HG03457 (cell line): Measurements from ENCODE around the gene ZNG1A.
A peak's percentile ranks its signal among the peaks of the same experiment; 100 is the strongest.
"Not testable (repeated sequence)": the region's sequence is repeated elsewhere in the genome, so short reads cannot be mapped to it uniquely, and the experiment has no call there.

Experiments
- ATAC-seq: cut with Tn5 transposase; IDR thresholded peaks from one replicate; pipeline ENCODE4 v1.9.1; 2021; ENCODE audit warnings: moderate number of reproducible peaks; ENCODE audit not compliant: unreplicated experiment

Gene ZNG1A

DNA sequence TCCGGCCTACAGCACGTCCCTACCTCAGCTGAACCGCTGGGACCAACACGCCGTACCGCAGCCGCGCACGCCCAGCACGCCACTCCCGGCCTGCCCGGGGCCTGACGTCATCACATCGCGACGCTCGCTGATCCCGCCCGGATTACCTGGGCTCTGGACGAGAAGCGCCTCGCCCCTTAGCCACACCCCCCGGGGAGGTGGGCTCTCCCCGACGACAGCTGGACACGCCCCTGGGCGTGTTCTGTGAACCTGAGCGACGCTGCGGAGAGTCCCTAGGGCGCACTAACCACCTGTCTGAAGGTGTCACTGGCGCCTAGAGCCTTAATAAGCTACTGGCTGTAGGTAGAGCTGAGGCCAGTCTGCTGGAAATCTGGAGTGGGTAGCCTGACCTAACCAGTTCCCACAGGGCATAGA, at the start of gene ZNG1A:
Gene ZNG1A, minus strand, starts transcription at position 87 of the 414 bp plus-strand sequence. CDS start 87 bp downstream, outside the sequence.
- not testable (repeated sequence) for ATAC-seq

GRCh38 chr9:227860-228259, 49.0 kb upstream of the ZNG1A start:
- ATAC-seq = no peak

DNA sequence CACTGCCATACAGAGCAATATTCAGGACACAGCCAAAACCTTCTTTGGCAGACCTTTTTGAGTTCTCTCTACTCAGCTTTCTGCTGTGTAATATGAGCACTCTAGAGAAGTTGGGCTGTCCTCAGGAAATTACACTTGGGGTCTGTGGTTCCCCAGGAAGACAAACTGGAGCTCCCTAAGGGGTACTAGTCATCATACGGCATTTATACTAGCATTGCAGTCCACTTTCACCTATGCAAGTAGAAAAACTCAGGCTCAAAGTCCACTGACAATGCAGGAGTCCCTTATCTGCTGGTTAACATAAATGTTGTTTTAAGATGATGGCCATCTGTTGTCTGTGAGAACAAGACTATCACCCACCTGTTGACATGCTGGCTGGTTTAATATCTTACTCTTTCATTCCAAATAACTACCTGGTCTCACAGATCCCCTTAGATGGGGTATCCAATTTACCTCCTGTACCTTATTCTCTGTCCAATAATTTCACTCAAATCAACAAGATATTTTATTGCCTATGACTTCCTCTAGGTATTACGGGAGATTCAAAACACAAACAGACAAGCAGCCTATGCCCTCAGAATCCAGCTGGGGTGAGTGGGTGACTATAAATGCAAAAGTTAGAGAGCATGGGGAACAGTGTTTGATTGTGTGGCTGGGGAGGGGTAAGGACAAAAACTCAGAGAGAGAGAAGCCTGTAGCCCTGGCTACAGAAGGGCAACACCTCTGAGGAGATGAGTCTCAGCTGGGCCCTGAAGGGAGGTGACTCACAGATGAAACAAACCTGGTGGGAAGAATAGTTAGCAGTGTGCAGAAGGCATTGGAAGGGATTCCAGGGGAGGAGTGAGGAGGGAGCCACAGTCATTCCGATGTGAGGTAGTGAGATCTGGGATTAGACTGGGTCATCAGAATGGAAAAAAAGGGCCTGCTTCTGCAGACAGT, 46.0 kb upstream of the ZNG1A start:
- no peak for ATAC-seq

DNA sequence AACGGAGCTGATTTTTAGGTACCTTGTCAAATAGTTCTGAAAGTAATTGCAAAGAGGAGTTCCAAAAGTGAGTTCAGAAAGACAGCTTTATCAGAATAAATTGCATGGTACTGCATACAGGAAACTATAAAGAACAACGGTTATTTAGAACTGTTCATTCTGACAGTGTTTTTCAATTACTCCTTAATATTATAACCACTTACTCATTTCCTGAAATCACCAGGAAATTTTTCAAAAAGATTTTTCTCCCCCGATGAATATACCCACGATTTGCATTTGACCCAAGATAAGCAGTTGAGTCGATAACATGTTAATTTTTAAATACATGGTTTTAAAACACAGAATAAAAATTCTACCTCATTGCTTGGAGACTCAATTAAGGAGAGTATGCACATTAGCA, 45.2 kb upstream of the ZNG1A start:
- ATAC-seq = no peak

DNA sequence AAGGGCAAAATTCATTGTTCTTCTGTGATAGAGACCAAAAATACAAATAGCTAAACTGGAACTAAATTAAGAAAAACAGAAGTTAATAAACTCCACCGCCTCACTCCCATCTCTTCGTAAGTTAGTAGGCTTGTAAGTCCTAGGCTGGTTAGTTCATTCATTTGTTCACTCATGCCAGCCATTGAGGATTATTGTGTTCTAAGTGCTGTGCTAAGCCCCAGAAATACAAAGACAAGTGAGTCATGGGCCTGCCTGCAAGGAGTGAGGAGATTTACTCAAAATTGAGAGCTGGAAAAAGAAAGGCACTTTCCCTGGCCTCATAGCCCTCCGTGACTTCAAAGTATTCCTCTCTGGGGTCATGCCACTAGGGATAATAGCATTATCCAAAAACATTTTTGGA, 44.3 kb upstream of the ZNG1A start:
- ATAC-seq = no peak

GRCh38 chr9:221989-222776, 43.3 kb upstream of the ZNG1A start:
- ATAC-seq = no peak

- no peak for ATAC-seq
Observed at GRCh38 chr9:219670-220365, 41.0 kb upstream of the ZNG1A start.

- ATAC-seq = not testable (repeated sequence)
Observed at GRCh38 chr9:219036-219435, 40.2 kb upstream of the ZNG1A start.

DNA sequence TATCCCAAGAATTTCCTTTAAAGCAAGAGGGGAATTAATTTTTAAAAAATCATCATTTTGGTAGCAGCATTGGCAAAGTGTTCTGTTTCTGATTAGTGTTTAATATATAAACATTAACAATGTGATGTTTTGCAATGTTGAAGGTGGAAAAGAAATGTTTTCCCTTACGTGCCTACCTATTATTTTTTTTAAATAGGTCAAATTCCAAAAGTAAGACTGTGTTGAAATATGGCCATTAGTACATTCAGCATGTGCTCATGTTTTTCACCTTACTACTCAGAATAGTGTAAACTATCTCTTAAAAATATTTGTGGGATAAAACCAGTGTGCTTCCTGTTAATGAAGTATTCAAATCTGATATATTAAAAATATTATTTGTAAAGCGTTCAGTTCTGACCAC, 39.1 kb upstream of the ZNG1A start:
- ATAC-seq = no peak

- no peak for ATAC-seq
Observed at GRCh38 chr9:216866-217265, 38.0 kb upstream of the ZNG1A start.

GRCh38 chr9:215631-216155, 36.8 kb upstream of the ZNG1A start:
- ATAC-seq = no peak

GRCh38 chr9:214648-215493, 36.0 kb upstream of the ZNG1A start, which contains the start of gene DOCK8:
Gene DOCK8 (plus strand): TSS chr9:214865. CDS start chr9:214977, 112 bp downstream.
- ATAC-seq = peak; percentile 79

- no peak for ATAC-seq
Observed at GRCh38 chr9:214351-214647, 35.4 kb upstream of the ZNG1A start.

DNA sequence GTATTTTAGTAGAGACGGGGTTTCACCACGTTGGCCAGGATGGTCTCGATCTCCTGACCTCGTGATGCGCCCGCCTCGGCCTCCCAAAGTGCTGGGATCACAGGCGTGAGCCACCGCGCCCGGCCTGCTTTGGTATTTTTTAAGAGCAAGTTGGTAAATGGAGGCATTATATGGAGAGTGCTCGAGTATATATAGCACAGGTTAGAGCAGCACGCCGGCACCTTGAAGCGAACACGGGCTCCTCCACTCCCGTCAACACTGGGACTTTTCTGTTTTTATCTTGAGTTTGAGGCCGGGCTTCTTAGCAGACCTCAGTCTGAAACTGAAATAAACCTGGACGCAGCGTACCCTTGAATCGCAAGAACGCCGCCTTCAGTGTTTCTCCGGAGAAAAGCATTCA, 35.0 kb upstream of the ZNG1A start:
- not testable (repeated sequence) for ATAC-seq

DNA sequence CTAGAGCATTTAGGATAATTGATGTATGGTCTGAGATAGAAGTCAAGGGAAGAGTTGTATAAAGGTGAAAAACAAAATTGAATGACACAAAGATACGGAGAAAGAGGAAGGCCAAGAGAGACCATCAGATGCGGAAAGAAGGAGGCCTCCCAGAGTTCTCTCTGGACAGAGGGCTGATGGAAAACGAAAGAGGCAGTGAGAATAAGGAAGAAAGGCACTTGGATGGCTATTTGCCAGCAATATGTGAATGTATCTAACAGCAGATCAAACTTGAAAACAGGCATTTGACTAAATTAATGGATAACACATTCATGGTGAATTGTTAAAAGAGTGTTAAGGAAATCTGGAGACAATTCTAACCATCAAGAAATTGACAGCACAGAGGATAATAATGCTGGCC, 33.4 kb upstream of the ZNG1A start:
- ATAC-seq = no peak

DNA sequence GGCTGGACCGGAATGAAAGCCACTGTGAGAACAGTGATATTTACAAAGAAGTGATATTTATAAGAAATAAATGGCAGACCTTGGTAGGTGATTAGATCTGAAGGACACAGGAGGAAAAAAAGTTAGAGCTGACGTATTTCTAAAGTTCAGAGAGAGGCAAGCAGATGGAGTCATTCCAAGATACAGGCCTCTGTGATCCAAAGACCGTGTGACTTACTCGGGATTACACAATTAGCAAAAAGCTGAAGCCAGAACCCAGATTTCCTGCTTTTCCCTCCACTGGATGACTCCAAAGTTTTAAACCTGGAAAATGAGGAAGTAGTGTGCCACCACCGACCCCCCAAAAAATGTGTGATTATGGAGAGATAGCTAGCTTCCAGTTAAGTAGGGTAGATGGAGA, 32.7 kb upstream of the ZNG1A start:
- no peak for ATAC-seq

GRCh38 chr9:211036-211435, 32.2 kb upstream of the ZNG1A start:
- ATAC-seq = no peak

GRCh38 chr9:209143-209758, 30.4 kb upstream of the ZNG1A start:
- ATAC-seq = no peak

DNA sequence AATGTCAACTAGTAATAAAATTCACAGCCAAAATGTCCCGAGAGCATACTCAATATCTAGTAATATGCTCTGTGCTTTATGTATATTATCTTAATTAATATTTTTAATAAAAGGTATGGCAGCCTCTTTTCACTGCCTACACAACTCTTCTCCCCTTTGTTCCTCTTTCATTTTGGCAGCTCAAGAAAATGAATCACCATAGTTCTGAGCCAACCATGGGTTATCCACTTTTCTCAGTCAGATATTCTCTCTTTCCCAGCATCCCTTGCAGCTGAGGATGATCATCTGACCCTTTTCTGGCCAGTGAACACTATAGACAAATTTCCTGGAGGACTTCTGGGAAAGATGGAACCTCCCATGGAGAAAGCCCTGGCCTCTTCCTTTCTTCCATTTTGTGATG, 27.6 kb upstream of the ZNG1A start:
- ATAC-seq = no peak

DNA sequence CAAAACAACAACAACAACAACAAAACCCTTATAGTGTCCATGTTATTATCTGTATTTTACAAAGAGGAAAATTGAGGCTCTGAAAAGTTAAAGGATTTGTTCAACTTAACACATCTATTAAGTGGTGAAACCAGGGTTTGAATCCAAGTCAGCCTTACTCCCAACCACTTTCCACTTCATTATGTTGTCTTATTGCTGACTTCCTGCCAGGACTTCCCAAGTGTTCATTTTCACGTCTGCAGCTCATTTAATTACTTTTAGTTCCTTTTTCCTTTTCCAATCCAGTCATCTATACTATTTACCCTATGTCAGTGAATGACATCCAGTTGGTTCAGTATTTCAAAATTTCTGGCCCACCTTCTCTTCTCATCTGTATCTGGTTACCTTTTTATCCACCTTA, 20.7 kb upstream of the ZNG1A start:
- not testable (repeated sequence) for ATAC-seq
